B cell (primary cell): ENCODE results near the gene NDST4.

Source experiments
- CTCF ChIP-seq: fragments of 200-600 bp; IDR thresholded peaks from one replicate; pipeline ENCODE4 v1.8.0; 2022; ENCODE audit warnings: antibody characterized with exemption, mild to moderate bottlenecking
- EZH2 ChIP-seq: IDR thresholded peaks from 2 replicates; pipeline ENCODE4 v1.6.1; 2012; ENCODE audit warnings: borderline replicate concordance, low read depth, mild to moderate bottlenecking, moderate library complexity, low read length; ENCODE audit not compliant: insufficient read depth, poor library complexity, severe bottlenecking

- TF ChIP-seq EZH2 (no peak), CTCF (peak; percentile 93)
Observed at GRCh38 chr4:114807759-114808404, 305.5 kb downstream of the NDST4 start.
